ENCODE data around the gene RAP1GDS1.

DNA sequence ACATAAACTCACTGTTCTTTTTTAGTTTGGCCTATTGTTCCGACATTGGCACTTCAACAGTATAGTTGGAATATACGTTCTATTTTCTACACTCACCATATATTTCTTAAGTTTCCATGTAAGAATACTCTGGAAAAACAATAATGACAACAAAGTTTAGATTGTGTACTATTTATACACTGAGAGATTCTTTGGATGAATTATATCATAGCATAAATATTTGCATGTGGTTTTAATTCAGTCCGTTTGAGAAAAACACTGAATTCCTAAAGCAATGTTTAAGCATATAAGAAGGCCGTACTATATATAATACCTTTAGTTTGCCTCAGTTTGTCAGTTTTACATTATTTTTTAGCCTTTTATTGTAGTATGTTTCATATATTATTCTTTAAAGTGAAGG is 82.4 kb downstream of the RAP1GDS1 start:
- TF ChIP-seq, protein P1, sequence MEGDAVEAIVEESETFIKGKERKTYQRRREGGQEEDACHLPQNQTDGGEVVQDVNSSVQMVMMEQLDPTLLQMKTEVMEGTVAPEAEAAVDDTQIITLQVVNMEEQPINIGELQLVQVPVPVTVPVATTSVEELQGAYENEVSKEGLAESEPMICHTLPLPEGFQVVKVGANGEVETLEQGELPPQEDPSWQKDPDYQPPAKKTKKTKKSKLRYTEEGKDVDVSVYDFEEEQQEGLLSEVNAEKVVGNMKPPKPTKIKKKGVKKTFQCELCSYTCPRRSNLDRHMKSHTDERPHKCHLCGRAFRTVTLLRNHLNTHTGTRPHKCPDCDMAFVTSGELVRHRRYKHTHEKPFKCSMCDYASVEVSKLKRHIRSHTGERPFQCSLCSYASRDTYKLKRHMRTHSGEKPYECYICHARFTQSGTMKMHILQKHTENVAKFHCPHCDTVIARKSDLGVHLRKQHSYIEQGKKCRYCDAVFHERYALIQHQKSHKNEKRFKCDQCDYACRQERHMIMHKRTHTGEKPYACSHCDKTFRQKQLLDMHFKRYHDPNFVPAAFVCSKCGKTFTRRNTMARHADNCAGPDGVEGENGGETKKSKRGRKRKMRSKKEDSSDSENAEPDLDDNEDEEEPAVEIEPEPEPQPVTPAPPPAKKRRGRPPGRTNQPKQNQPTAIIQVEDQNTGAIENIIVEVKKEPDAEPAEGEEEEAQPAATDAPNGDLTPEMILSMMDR (CRISPR knock-in tag; IDR thresholded peaks at IDR 0.05): no peak
- TF ChIP-seq, protein P2, sequence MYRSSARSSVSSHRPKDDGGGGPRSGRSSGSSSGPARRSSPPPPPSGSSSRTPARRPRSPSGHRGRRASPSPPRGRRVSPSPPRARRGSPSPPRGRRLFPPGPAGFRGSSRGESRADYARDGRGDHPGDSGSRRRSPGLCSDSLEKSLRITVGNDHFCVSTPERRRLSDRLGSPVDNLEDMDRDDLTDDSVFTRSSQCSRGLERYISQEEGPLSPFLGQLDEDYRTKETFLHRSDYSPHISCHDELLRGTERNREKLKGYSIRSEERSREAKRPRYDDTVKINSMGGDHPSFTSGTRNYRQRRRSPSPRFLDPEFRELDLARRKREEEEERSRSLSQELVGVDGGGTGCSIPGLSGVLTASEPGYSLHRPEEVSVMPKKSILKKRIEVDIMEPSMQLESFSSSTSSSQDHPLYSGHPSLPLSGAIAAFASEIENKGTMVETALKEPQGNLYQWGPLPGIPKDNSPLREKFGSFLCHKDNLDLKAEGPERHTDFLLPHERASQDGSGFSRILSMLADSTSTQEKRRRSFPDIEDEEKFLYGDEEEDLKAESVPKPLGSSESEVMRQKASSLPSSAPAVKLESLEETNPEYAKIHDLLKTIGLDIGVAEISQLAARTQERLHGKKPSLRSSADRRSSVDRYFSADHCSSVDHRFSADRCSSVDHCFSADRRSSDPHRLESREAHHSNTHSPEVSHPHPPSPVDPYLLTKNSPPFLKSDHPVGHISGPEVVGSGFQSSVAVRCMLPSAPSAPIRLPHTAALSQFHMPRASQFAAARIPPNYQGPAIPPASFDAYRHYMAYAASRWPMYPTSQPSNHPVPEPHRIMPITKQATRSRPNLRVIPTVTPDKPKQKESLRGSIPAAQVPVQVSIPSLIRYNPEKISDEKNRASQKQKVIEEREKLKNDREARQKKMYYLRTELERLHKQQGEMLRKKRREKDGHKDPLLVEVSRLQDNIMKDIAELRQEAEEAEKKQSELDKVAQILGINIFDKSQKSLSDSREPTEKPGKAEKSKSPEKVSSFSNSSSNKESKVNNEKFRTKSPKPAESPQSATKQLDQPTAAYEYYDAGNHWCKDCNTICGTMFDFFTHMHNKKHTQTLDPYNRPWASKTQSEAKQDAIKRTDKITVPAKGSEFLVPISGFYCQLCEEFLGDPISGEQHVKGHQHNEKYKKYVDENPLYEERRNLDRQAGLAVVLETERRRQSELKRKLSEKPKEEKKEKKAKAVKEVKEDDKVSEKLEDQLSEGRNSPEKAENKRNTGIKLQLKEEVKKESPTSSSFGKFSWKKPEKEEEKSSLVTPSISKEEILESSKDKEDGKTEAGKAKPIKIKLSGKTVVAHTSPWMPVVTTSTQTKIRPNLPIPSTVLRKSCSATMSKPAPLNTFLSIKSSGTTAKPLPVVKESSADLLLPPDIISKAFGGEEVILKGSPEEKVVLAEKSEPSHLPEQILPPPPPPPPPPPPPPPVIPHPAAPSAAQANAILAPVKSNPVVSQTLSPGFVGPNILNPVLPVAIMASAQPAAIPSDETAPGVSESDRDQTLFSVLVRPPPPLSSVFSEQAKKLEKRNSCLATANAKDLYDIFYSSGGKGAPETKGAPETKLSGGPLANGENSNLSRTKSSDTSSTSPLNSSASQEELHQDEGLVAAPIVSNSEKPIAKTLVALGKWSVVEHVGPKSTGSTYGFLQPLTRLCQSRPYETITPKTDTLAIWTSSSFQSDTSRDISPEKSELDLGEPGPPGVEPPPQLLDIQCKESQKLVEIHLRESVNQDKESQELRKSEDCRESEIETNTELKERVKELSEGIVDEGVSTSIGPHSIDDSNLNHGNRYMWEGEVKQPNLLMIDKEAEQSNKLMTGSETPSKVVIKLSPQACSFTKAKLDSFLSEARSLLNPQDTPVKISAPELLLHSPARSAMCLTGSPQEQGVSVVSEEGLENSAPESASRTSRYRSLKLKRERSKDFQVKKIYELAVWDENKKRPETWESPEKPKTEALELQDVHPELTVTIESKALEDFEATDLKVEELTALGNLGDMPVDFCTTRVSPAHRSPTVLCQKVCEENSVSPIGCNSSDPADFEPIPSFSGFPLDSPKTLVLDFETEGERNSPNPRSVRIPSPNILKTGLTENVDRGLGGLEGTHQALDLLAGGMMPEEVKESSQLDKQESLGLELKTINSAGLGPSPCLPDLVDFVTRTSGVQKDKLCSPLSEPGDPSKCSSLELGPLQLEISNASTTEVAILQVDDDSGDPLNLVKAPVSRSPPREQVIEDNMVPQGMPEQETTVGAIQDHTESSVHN (CRISPR knock-in tag; IDR thresholded peaks at IDR 0.05): no peak
- no peak for TF ChIP-seq BRCA1 (CRISPR knock-in tag; IDR thresholded peaks at IDR 0.05)
- TF ChIP-seq PAX8 (CRISPR knock-in tag; IDR thresholded peaks at IDR 0.05; ENCODE audit: borderline replicate concordance): no peak
- no peak for TF ChIP-seq JUND (CRISPR knock-in tag; IDR thresholded peaks at IDR 0.05)
- no peak for TF ChIP-seq ZNF577 (CRISPR knock-in tag; IDR thresholded peaks at IDR 0.05; ENCODE audit: borderline replicate concordance, low read depth)
- TF ChIP-seq POLR2A (IDR thresholded peaks at IDR 0.05; ENCODE audit: insufficient read depth in 1 of 2, low read depth in 2 of 2, low read length in 2 of 2): no peak
- TF ChIP-seq ZNF24 (IDR thresholded peaks at IDR 0.05): no peak

All from HepG2 (cell line).